ENCODE results near the gene STUM.
A peak's percentile ranks its signal among the peaks of the same experiment; 100 is the strongest.

Gene STUM

GRCh38 chr1:226625832-226626576 lies 77.4 kb downstream of the STUM start:
- FAIRE-seq (peak; percentile 26), DNase-seq (ENCODE audit: insufficient read length, low spot score) (no peak)
- TF ChIP-seq SPI1 (IDR thresholded peaks at IDR 0.05; ENCODE audit: low read depth, low read length) (no peak), POLR2AphosphoS5 (IDR thresholded peaks at IDR 0.05; ENCODE audit: low read depth, low read length) (no peak), POU2F2 (IDR thresholded peaks at IDR 0.05; ENCODE audit: low read depth, low read length) (no peak), POLR2A (IDR thresholded peaks at IDR 0.05; ENCODE audit: low read depth, low read length) (no peak), TAF1 (IDR thresholded peaks at IDR 0.05; ENCODE audit: low read depth, low read length) (no peak), PAX5 (IDR thresholded peaks at IDR 0.05; ENCODE audit: insufficient read depth, low read length, severe bottlenecking) (no peak)

GRCh38 chr1:226626577-226626956 lies 78.0 kb downstream of the STUM start:
- DNase-seq (ENCODE audit: insufficient read length, low spot score) = no peak
- peak; percentile 85 for FAIRE-seq

GRCh38 chr1:226627050-226627755 lies 78.6 kb downstream of the STUM start:
- FAIRE-seq (peak; percentile 57), DNase-seq (ENCODE audit: insufficient read length, low spot score) (no peak)
- TF ChIP-seq POLR2A (IDR thresholded peaks at IDR 0.05; ENCODE audit: low read depth, low read length) (no peak), SPI1 (IDR thresholded peaks at IDR 0.05; ENCODE audit: low read depth, low read length) (no peak), PAX5 (IDR thresholded peaks at IDR 0.05; ENCODE audit: insufficient read depth, low read length, severe bottlenecking) (no peak), POU2F2 (IDR thresholded peaks at IDR 0.05; ENCODE audit: low read depth, low read length) (no peak), TAF1 (IDR thresholded peaks at IDR 0.05; ENCODE audit: low read depth, low read length) (no peak), POLR2AphosphoS5 (IDR thresholded peaks at IDR 0.05; ENCODE audit: low read depth, low read length) (no peak)

More at GRCh38 chr1:226626577-226626956, 78.0 kb downstream of the STUM start:
- TF ChIP-seq TAF1 (IDR thresholded peaks at IDR 0.05; ENCODE audit: low read depth, low read length) (no peak), SPI1 (IDR thresholded peaks at IDR 0.05; ENCODE audit: low read depth, low read length) (no peak), POU2F2 (IDR thresholded peaks at IDR 0.05; ENCODE audit: low read depth, low read length) (no peak), PAX5 (IDR thresholded peaks at IDR 0.05; ENCODE audit: insufficient read depth, low read length, severe bottlenecking) (no peak), POLR2A (IDR thresholded peaks at IDR 0.05; ENCODE audit: low read depth, low read length) (no peak), POLR2AphosphoS5 (IDR thresholded peaks at IDR 0.05; ENCODE audit: low read depth, low read length) (no peak)

GRCh38 chr1:226627924-226628611 lies 79.5 kb downstream of the STUM start:
- DNase-seq (ENCODE audit: insufficient read length, low spot score) (no peak), FAIRE-seq (no peak)
- TF ChIP-seq SPI1 (IDR thresholded peaks at IDR 0.05; ENCODE audit: low read depth, low read length) (no peak), PAX5 (IDR thresholded peaks at IDR 0.05; ENCODE audit: insufficient read depth, low read length, severe bottlenecking) (no peak)

GRCh38 chr1:226628612-226629155 lies 80.1 kb downstream of the STUM start:
- DNase-seq (ENCODE audit: insufficient read length, low spot score) (no peak), FAIRE-seq (no peak)
- TF ChIP-seq POLR2A (IDR thresholded peaks at IDR 0.05; ENCODE audit: low read depth, low read length) (no peak), POLR2AphosphoS5 (IDR thresholded peaks at IDR 0.05; ENCODE audit: low read depth, low read length) (no peak), TAF1 (IDR thresholded peaks at IDR 0.05; ENCODE audit: low read depth, low read length) (no peak), PAX5 (IDR thresholded peaks at IDR 0.05; ENCODE audit: insufficient read depth, low read length, severe bottlenecking) (no peak), SPI1 (IDR thresholded peaks at IDR 0.05; ENCODE audit: low read depth, low read length) (no peak), POU2F2 (IDR thresholded peaks at IDR 0.05; ENCODE audit: low read depth, low read length) (no peak)

GRCh38 chr1:226629210-226629895 lies 80.8 kb downstream of the STUM start:
- DNase-seq (ENCODE audit: insufficient read length, low spot score) = no peak
- FAIRE-seq = no peak
- TF ChIP-seq POLR2AphosphoS5 (IDR thresholded peaks at IDR 0.05; ENCODE audit: low read depth, low read length) (no peak), POU2F2 (IDR thresholded peaks at IDR 0.05; ENCODE audit: low read depth, low read length) (no peak), PAX5 (IDR thresholded peaks at IDR 0.05; ENCODE audit: insufficient read depth, low read length, severe bottlenecking) (no peak), TAF1 (IDR thresholded peaks at IDR 0.05; ENCODE audit: low read depth, low read length) (no peak), SPI1 (IDR thresholded peaks at IDR 0.05; ENCODE audit: low read depth, low read length) (no peak), POLR2A (IDR thresholded peaks at IDR 0.05; ENCODE audit: low read depth, low read length) (no peak)

- no peak for DNase-seq (ENCODE audit: insufficient read length, low spot score)
- FAIRE-seq = no peak
- no peak for TF ChIP-seq PAX5 (IDR thresholded peaks at IDR 0.05; ENCODE audit: insufficient read depth, low read length, severe bottlenecking)
- no peak for TF ChIP-seq POLR2AphosphoS5 (IDR thresholded peaks at IDR 0.05; ENCODE audit: low read depth, low read length)
- no peak for TF ChIP-seq POU2F2 (IDR thresholded peaks at IDR 0.05; ENCODE audit: low read depth, low read length)
- TF ChIP-seq POLR2A (IDR thresholded peaks at IDR 0.05; ENCODE audit: low read depth, low read length) = no peak
- no peak for TF ChIP-seq TAF1 (IDR thresholded peaks at IDR 0.05; ENCODE audit: low read depth, low read length)
- no peak for TF ChIP-seq SPI1 (IDR thresholded peaks at IDR 0.05; ENCODE audit: low read depth, low read length)
Measured at GRCh38 chr1:226629896-226630550, 81.5 kb downstream of the STUM start.

- FAIRE-seq = no peak
- no peak for TF ChIP-seq TAF1 (IDR thresholded peaks at IDR 0.05; ENCODE audit: low read depth, low read length)
- no peak for TF ChIP-seq POLR2AphosphoS5 (IDR thresholded peaks at IDR 0.05; ENCODE audit: low read depth, low read length)
- no peak for TF ChIP-seq POU2F2 (IDR thresholded peaks at IDR 0.05; ENCODE audit: low read depth, low read length)
Measured at GRCh38 chr1:226630592-226630991, 82.0 kb downstream of the STUM start.

More at GRCh38 chr1:226630592-226630991, 82.0 kb downstream of the STUM start:
- no peak for DNase-seq (ENCODE audit: insufficient read length, low spot score)

Data from GM12891 (cell line).